Fibroblast of the aortic adventitia (primary cell): ENCODE results near the gene MMP15. TPM values are rescaled to one million over a fixed set of nuclear protein-coding genes. Genes with fewer than 3 reads are reported as not detected.

ENCODE experiments used
- DNase-seq: peaks from one replicate; pipeline ENCODE4 v3.0.0-alpha.2; 2010; ENCODE audit warnings: low read depth
- H3K4me3 ChIP-seq: 2 replicates; pipeline ENCODE4 v1.5.1; 2011; ENCODE audit warnings: low read depth, mild to moderate bottlenecking, control low read depth, low read length, moderate library complexity
- total RNA-seq: library from RNA; depleted of rRNA; stranded (reverse); fragments of >200 nt; gene quantifications from 2 replicates; pipeline ENCODE4 v1.2.3, GENCODE V29; 2012; ENCODE audit warnings: low replicate concordance
- TF ChIP-seq, protein P1 (sequence below): IDR thresholded peaks from 2 replicates; pipeline ENCODE4 v1.5.1; 2011; ENCODE audit warnings: mild to moderate bottlenecking, low read length, control low read depth, inconsistent platforms; ENCODE audit not compliant: insufficient read depth

MMP15 gene
- total RNA-seq, 1 donor: 2.4 TPM

DNA sequence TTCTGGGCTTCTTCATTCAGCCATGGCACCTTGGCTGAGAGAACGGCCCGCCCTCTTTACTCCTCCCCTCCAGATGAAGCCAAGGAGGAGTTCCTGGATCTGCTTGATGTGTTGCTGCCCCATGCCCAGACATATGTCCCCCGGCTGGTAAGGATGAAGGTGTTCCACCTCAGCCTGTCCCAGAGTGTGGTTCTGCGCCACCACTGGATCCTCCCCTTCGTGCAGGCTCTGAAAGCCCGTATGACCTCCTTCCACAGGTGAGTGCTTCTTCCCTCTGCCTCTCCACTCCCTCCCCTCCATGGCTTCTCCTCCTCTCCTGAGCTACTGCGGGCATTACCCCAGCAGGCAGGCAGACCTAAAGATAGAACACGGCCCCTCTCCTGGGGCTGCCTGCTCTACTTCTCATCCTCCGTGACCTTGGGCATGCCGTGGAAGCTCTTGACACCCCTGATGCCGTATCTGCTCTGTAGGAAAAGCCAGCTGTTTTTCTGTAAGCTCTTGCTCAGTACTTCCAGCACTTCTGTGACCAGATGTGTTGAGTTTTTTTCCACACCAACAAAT, 15.6 kb upstream of the MMP15 start:
- H3K4me3 ChIP-seq: no peak overlapping the region
- no peak for DNase-seq
- TF ChIP-seq, protein P1, sequence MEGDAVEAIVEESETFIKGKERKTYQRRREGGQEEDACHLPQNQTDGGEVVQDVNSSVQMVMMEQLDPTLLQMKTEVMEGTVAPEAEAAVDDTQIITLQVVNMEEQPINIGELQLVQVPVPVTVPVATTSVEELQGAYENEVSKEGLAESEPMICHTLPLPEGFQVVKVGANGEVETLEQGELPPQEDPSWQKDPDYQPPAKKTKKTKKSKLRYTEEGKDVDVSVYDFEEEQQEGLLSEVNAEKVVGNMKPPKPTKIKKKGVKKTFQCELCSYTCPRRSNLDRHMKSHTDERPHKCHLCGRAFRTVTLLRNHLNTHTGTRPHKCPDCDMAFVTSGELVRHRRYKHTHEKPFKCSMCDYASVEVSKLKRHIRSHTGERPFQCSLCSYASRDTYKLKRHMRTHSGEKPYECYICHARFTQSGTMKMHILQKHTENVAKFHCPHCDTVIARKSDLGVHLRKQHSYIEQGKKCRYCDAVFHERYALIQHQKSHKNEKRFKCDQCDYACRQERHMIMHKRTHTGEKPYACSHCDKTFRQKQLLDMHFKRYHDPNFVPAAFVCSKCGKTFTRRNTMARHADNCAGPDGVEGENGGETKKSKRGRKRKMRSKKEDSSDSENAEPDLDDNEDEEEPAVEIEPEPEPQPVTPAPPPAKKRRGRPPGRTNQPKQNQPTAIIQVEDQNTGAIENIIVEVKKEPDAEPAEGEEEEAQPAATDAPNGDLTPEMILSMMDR: no peak

DNA sequence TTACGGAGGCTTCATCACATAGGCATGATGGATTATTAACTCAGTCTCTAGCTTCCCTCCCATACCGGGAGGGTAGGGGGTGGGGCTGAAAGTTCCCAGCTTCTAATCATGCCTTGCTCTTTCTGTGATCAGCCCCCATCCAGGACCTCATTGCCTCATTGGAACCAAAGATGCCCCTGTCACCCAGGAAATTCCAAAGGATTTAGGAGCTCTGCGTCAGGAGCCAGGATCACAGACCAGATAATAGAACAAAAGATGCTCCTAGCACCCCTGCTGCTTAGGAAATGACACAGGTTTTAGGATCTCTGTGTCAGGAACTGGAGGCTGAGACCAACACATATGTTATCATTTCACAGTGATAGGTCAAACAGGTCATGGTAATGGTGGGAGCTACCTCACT, 14.7 kb upstream of the MMP15 start:
- TF ChIP-seq, protein P1: no peak
- no peak for DNase-seq
- H3K4me3 ChIP-seq: no peak overlapping the region

DNA sequence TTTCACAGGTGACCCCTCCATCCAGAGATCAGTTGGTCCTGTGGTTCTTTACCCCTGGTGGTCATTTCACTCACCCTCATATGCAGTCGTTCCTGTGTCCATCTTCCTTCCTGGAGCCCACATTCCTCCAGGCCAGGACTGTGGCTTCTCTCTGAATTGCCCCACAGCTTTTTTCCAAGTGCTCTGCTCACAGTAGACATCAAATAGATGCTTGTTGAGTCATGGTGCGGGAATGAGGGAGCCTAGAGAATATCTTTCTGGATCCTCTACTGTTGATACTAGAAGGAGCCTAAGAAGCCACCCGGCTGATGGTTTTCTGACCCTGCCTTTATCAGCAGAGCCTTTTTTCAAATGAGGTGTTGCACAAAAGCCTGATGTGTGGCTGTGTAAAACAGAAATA, 13.9 kb upstream of the MMP15 start:
- DNase-seq: peak; percentile 59
- H3K4me3 ChIP-seq: no peak overlapping the region
- TF ChIP-seq, protein P1: no peak

DNA sequence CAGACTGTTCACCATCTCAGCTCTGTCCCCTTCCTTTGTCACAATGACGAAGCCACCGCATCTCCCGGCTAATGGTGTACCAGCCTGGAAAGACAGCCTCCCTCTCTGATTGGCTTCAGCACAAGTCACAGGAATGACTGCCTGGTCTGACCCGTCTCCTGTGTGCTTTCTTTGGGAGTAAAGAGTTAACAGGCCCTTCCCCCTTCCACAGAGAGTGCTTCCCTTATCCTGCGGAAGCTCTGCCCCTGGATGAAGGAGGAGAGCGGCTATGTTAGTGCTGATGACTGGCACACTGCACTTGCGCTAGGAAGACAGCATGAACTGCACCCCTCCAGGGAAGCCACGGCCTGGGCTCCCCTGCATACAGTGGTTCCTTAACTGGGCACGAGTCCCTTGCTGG, 13.1 kb upstream of the MMP15 start:
- TF ChIP-seq, protein P1: no peak
- H3K4me3 ChIP-seq: no peak overlapping the region
- no peak for DNase-seq

DNA sequence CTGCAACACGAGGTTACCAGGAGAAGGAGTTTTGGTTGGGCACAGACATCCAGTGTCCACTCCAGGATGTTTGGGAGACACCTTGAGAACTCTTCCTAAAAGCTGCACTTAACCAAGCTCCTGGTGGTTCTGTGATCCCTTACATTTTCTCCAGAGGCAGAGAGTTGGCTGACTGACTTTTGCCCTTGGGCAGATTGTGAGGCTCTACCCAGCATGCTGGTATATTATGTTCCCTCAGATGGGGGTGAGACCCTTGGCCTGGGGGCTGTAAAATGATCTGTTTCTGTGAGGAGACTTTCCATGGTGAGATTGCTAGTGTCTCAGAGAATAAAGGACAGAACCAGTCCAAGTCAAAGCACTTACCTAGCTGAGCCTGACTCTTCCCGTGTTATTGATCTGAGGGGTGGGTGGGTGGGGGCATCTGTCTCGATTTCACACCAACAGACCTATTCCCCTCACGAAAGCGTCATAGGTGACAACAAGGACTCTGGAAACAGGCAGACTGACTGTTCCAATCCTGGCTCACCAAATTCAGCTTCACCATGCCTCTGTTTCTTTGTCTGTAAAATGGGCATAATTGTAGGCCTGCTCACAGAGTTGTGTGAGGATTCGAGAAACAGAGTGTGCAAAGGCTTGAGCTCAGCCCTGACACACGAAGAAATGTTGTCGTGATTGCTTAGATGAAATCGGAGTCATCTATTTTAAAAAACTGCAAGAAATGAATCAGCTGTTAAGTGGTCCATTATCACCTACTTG, 12.2 kb upstream of the MMP15 start:
- TF ChIP-seq, protein P1: no peak
- DNase-seq: no peak
- no peak overlapping the region for H3K4me3 ChIP-seq

DNA sequence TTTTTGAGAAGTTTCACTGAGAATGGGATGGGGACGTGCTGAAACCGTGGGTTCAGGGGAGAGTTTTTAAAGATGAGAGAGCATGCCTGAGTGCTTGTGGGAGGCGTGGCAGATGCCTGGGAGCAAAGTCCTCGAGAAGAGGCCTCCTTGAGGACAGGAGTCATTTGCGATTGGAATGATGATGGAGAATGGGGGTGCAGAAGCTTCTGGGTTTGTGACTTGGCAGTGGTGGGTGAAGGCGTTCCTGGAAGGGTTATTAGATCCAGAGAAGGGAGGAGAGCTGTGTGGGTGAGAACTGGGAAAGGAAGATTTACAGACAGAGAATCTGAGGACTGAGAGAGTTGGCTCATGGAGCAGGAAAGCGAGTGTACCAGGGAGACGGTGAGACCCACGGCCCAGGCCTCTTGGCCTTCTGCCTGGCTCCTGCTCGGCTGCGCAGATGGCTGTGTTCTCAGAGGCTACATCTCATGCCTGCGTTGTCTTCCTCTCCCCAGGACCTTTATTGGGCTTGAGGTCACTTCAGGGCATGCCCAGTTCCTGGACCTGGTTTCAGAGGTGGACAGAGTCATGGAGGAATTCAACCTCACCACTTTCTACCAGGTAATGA, 8.6 kb upstream of the MMP15 start:
- TF ChIP-seq, protein P1: no peak
- no peak overlapping the region for H3K4me3 ChIP-seq
- DNase-seq: no peak
